Ecto neural progenitor cell (in vitro differentiated cells): ENCODE results near the gene NAXD.
"Not testable (repeated sequence)": the region's sequence is repeated elsewhere in the genome, so short reads cannot be mapped to it uniquely, and the experiment has no call there.

Experiments used
- DNase-seq: peaks from one replicate; pipeline ENCODE4 v3.0.0-alpha.2; 2018; ENCODE audit warnings: low spot score

Gene NAXD

GRCh38 chr13:110664673-110665072 lies 49.3 kb downstream of the NAXD start:
- no peak for DNase-seq

GRCh38 chr13:110665491-110666254 lies 50.3 kb downstream of the NAXD start:
- DNase-seq, result no peak

- DNase-seq, result no peak
These were observed 50.8 kb downstream of the NAXD start for GRCh38 chr13:110666255-110666533.

- DNase-seq, result no peak
These were observed 53.7 kb downstream of the NAXD start for GRCh38 chr13:110669036-110669435.

GRCh38 chr13:110669814-110670213 lies 54.5 kb downstream of the NAXD start:
- not testable (repeated sequence) for DNase-seq

GRCh38 chr13:110676595-110677587 lies 61.5 kb downstream of the NAXD start:
- DNase-seq, result no peak

- DNase-seq, result no peak
These were observed 62.6 kb downstream of the NAXD start for GRCh38 chr13:110677731-110678545.

- DNase-seq, result no peak
These were observed 65.5 kb downstream of the NAXD start for GRCh38 chr13:110680852-110681251.

- DNase-seq, result no peak
These were observed 66.7 kb downstream of the NAXD start for GRCh38 chr13:110681868-110682550.

- DNase-seq, result no peak
These were observed 67.4 kb downstream of the NAXD start for GRCh38 chr13:110682746-110683145.

- DNase-seq, result no peak
These were observed 68.0 kb downstream of the NAXD start for GRCh38 chr13:110683203-110683883.

- no peak for DNase-seq
These were observed 68.6 kb downstream of the NAXD start for GRCh38 chr13:110683921-110684320.

- DNase-seq, result no peak
These were observed 69.2 kb downstream of the NAXD start for GRCh38 chr13:110684388-110685056.

GRCh38 chr13:110685305-110686020 lies 70.1 kb downstream of the NAXD start:
- no peak for DNase-seq

- no peak for DNase-seq
These were observed 72.4 kb downstream of the NAXD start for GRCh38 chr13:110687736-110688135.

- no peak for DNase-seq
These were observed 73.7 kb downstream of the NAXD start for GRCh38 chr13:110689041-110689440.
